HFFc6 (cell line): ENCODE results near the gene RHOD. TPM values are rescaled to one million over a fixed set of nuclear protein-coding genes. Genes with fewer than 3 reads are reported as not detected.

Experiments
- DNase-seq: peaks from one replicate; pipeline ENCODE4 v3.0.0-alpha.2; 2018
- H3K27ac Mint-ChIP-seq: 2 replicates; pipeline ENCODE4 v1.8.0; 2020; ENCODE audit warnings: mild to moderate bottlenecking, mixed read lengths
- H3K27me3 Mint-ChIP-seq: 2 replicates; pipeline ENCODE4 v1.8.0; 2021; ENCODE audit warnings: mild to moderate bottlenecking, moderate library complexity, mixed read lengths; ENCODE audit not compliant: insufficient read depth
- H3K36me3 Mint-ChIP-seq: 2 replicates; pipeline ENCODE4 v1.8.0; 2021; ENCODE audit warnings: low read depth, mixed read lengths
- H3K4me1 Mint-ChIP-seq: 2 replicates; pipeline ENCODE4 v1.8.0; 2020; ENCODE audit warnings: low read depth, mixed read lengths
- H3K4me3 Mint-ChIP-seq: 2 replicates; pipeline ENCODE4 v1.8.0; 2020; ENCODE audit warnings: mild to moderate bottlenecking, moderate library complexity, mixed read lengths
- H3K9me3 Mint-ChIP-seq: 2 replicates; pipeline ENCODE4 v1.8.0; 2020; ENCODE audit warnings: mild to moderate bottlenecking, mixed read lengths
- CTCF ChIP-seq: fragments of 200-600 bp; sonication (generic); IDR thresholded peaks from 2 replicates; pipeline ENCODE4 v1.5.0; 2021; ENCODE audit warnings: antibody characterized with exemption, mild to moderate bottlenecking
- total RNA-seq, 6 experiments: library from RNA; stranded (reverse); fragmentation: NEBNext Ultra II Directional; extraction: Animal tissue kit (Norgen Biotek cat#: 25700); gene quantifications; 2 replicates in 1 of 6; 3 replicates in 5 of 6; pipeline ENCODE4 v1.2.3, GENCODE V29; 2021

The RHOD gene
- total RNA-seq, 6 experiments from 2014 or later, result 5.2 to 17.8 (median 6.1) TPM

- Mint-ChIP-seq H3K4me1 (no peaks in the 10 kb centered on the region), H3K9me3 (no peaks in the 10 kb centered on the region), H3K36me3 (no peaks in the 10 kb centered on the region; the same call in 1 of the 2 replicates), H3K4me3 (no peak overlapping the region), H3K27me3 (peaks cover 5% of the 10 kb centered on the region), H3K27ac (no peak overlapping the region)
- no peak for DNase-seq
- TF ChIP-seq CTCF, result no peak
Observed at GRCh38 chr11:67062526-67063373, 6.1 kb downstream of the RHOD start.

- no peak for DNase-seq
- no peak overlapping the region for H3K4me3 Mint-ChIP-seq
- no peak overlapping the region for H3K27ac Mint-ChIP-seq
- H3K4me1 Mint-ChIP-seq, result no peaks in the 10 kb centered on the region
- no peaks in the 10 kb centered on the region for H3K36me3 Mint-ChIP-seq
- no peaks in the 10 kb centered on the region for H3K9me3 Mint-ChIP-seq
- TF ChIP-seq CTCF, result no peak
- H3K27me3 Mint-ChIP-seq, result peaks cover 9% of the 10 kb centered on the region; the same call in 1 of the 2 replicates
Observed at GRCh38 chr11:67066333-67066709, 9.7 kb downstream of the RHOD start.

- Mint-ChIP-seq H3K36me3 (no peaks in the 10 kb centered on the region), H3K27me3 (peaks cover 13% of the 10 kb centered on the region; the same call in 1 of the 2 replicates), H3K27ac (no peak overlapping the region), H3K9me3 (no peaks in the 10 kb centered on the region), H3K4me3 (no peak overlapping the region), H3K4me1 (no peaks in the 10 kb centered on the region)
- peak; percentile 86 for TF ChIP-seq CTCF
- no peak for DNase-seq
Observed at GRCh38 chr11:67071420-67072284, 15.0 kb downstream of the RHOD start.

- Mint-ChIP-seq H3K4me1 (no peaks in the 10 kb centered on the region), H3K4me3 (no peak overlapping the region), H3K36me3 (no peaks in the 10 kb centered on the region), H3K27ac (no peak overlapping the region), H3K27me3 (peaks cover 11% of the 10 kb centered on the region; the same call in 1 of the 2 replicates), H3K9me3 (no peaks in the 10 kb centered on the region)
- TF ChIP-seq CTCF, result no peak
- DNase-seq, result no peak
Observed at GRCh38 chr11:67072295-67072694, 15.6 kb downstream of the RHOD start.

- Mint-ChIP-seq H3K27me3 (peaks cover 9% of the 10 kb centered on the region), H3K36me3 (no peaks in the 10 kb centered on the region), H3K27ac (no peak overlapping the region), H3K4me3 (no peak overlapping the region), H3K9me3 (no peaks in the 10 kb centered on the region), H3K4me1 (peaks cover 8% of the 10 kb centered on the region)
- no peak for TF ChIP-seq CTCF
- DNase-seq, result no peak
Observed at GRCh38 chr11:67073908-67074307, 17.3 kb downstream of the RHOD start.
